ENCODE data around the gene KRT84. TPM values are rescaled to one million over a fixed set of nuclear protein-coding genes. Genes with fewer than 3 reads are reported as not detected.

KRT84 gene
- total and polyA plus RNA-seq, 10 of the 15 experiments (the other 5 are each of a cell fraction or from before 2014, with no cell fraction given) = not detected

DNA sequence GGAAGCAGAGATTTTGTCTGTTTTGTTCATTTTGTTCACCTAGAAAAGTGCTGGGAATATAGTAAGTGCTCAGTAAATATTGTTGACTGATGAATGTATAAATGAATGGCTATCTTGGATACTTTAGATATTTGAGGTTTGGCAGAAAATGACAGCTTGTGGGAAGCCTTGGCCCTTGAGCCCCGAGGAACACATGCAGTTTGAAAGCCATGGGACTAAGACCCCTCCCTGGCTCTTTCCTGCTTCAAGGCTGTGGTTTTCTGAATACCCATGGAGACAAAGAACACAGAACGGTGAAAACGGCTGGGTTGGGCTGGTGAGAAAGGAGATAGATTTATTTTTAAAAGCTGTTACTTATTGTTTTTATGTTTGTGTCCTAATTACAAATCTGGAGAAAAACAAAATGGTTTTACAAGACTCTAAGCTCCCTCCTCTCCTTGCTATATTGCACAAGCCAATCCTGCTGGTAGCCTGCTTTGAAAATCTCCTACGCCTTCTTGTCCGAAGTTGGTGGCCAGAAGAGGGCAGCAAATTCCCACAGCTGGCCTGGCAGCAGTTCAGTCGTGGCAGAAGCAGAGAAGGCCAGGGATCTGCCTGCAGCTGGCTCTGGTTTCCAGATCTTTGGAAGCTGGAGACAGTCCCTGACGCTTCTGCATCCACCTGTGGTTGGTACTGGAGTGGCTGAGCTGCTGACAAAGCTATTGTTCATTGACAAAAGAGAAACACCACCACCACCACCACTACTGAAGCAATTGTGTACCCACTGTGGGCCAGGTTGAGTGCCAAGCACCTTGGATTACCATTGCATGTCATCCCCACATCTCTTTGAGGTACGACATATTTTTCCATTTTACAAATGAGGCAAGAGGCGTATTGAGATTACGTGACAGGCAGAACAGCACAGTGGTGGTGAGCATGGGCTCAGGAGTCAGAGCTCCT lies 13.0 kb downstream of the KRT84 start (continued):
- TF ChIP-seq, protein P1, sequence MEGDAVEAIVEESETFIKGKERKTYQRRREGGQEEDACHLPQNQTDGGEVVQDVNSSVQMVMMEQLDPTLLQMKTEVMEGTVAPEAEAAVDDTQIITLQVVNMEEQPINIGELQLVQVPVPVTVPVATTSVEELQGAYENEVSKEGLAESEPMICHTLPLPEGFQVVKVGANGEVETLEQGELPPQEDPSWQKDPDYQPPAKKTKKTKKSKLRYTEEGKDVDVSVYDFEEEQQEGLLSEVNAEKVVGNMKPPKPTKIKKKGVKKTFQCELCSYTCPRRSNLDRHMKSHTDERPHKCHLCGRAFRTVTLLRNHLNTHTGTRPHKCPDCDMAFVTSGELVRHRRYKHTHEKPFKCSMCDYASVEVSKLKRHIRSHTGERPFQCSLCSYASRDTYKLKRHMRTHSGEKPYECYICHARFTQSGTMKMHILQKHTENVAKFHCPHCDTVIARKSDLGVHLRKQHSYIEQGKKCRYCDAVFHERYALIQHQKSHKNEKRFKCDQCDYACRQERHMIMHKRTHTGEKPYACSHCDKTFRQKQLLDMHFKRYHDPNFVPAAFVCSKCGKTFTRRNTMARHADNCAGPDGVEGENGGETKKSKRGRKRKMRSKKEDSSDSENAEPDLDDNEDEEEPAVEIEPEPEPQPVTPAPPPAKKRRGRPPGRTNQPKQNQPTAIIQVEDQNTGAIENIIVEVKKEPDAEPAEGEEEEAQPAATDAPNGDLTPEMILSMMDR (IDR thresholded peaks at IDR 0.05 in 2 of 3, conservative IDR thresholded peaks at IDR 0.05 in 1 of 3; ENCODE audit: control insufficient read depth in 2 of 3, extremely low read depth in 1 of 3, insufficient read depth in 1 of 3, low read depth in 3 of 3, low read length in 3 of 3) = peak; percentile 71 to 83 (median 79)
- TF ChIP-seq POU2F2 (IDR thresholded peaks at IDR 0.05; ENCODE audit: borderline replicate concordance, low read depth, low read length) (no peak), BCL11A (IDR thresholded peaks at IDR 0.05; ENCODE audit: low read depth, low read length) (no peak), POLR2AphosphoS5 (IDR thresholded peaks at IDR 0.05; ENCODE audit: low read length) (no peak)

DNA sequence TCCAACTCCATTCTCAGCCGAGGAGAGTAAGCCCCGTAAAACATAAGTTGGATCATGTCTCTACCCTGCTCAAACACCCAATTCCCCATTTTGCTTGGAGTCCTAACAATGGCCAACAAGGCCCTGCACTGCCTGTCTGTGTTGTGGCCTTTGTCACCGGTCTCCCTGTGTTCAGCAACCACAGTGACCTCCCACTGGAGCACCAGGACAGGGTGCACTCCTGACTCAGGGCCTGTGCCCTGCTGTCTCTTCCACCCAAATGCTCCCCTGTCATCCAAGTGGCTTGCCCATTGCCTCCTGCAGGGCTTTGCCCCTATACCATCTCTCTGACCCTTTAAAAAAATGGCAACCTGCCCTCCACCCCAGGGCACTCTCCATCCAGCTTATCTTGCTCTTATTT lies 13.7 kb downstream of the KRT84 start:
- Histone ChIP-seq H3K9me3 (replicated peaks; ENCODE audit: control insufficient read depth, insufficient read depth, low read length) (no peaks in the 10 kb centered on the region), H3K4me1 (ENCODE audit: control insufficient read depth, insufficient read depth, low read length) (no peaks in the 10 kb centered on the region), H3K4me3 (no peak overlapping the region), H4K20me1 (ENCODE audit: control insufficient read depth, insufficient read depth) (no peaks in the 10 kb centered on the region), H3K27me3 (replicated peaks in 1 of 2; ENCODE audit: control insufficient read depth in 2 of 2, insufficient read depth in 2 of 2, low read length in 1 of 2) (peaks cover 2 to 4% of the 10 kb centered on the region in 2 experiments; a peak in 3 of 4 replicates), H2AFZ (ENCODE audit: control insufficient read depth, low read depth, low read length) (no peak overlapping the region), H3K27ac (ENCODE audit: control insufficient read depth, insufficient read depth) (no peak overlapping the region), H3K4me2 (ENCODE audit: control insufficient read depth, insufficient read depth) (no peak overlapping the region), H3K79me2 (ENCODE audit: control insufficient read depth, insufficient read depth, low read length) (no peaks in the 10 kb centered on the region), H3K36me3 (ENCODE audit: control insufficient read depth in 2 of 2, insufficient read depth in 2 of 2, low read length in 1 of 2) (no peaks in the 10 kb centered on the region), H3K9ac (ENCODE audit: control insufficient read depth, insufficient read depth, low read length) (no peak overlapping the region)
- RAD21 ChIA-PET (ENCODE audit: unreplicated experiment) = interaction anchor here (1.2 kb wide), 1 partner anchor 509 kb away, joined by 3 read pairs; no protein-coding TSS in a partner anchor
- CTCF ChIA-PET = interaction anchor here (1.3 to 4.3 kb wide), 5 partner anchors 10 to 507 kb away, joined by 3 to 30 read pairs (median 13); partner anchors contain the start of gene KRT84
- no peak for FAIRE-seq
- TF ChIP-seq TAF1 (IDR thresholded peaks at IDR 0.05; ENCODE audit: borderline replicate concordance, low read depth, low read length) = no peak
- no peak for TF ChIP-seq EGR1 (IDR thresholded peaks at IDR 0.05; ENCODE audit: borderline replicate concordance in 1 of 2, low read depth in 2 of 2, low read length in 2 of 2)
- TF ChIP-seq CHD2 (IDR thresholded peaks at IDR 0.05; ENCODE audit: borderline replicate concordance, low read depth, low read length) = no peak
- TF ChIP-seq PML (IDR thresholded peaks at IDR 0.05; ENCODE audit: low read length) = no peak
- in situ Hi-C loops (cut with MboI) = no loop called here
- POLR2A ChIA-PET = interaction anchor here (0.5 kb wide), 1 partner anchor 179 kb away, joined by 3 read pairs; no protein-coding TSS in a partner anchor
- ATAC-seq = no peak
- intact Hi-C loops (cut with micrococcal nuclease; ENCODE audit: unreplicated experiment) = loop anchor here (1.0 to 10.0 kb wide), 3 partner anchors 133 to 609 kb away; no protein-coding TSS in a partner anchor
- no peak for DNase-seq (ENCODE audit: low read depth, low spot score)
- 13% methylated on average over 3 of the region's 3 CpGs for WGBS (ENCODE audit: insufficient coverage, insufficient replicate concordance, low lambda C conversion rate, missing lambda C conversion rate)
- BruUV-seq (replicated peaks) = no TSS peak
- SMC1A ChIA-PET (ENCODE audit: uncharacterized antibody, unreplicated experiment) = interaction anchor here (1.3 to 1.4 kb wide), 3 partner anchors 17 to 510 kb away, joined by 3 read pairs; no protein-coding TSS in a partner anchor

Data from GM12878 (cell line).